DND-41 (cell line): Measurements from ENCODE around the gene RAB4B.

Experiments used
- EZH2 ChIP-seq: IDR thresholded peaks from 3 replicates; pipeline ENCODE4 v1.6.1; 2012; ENCODE audit warnings: borderline replicate concordance, low read depth, mild to moderate bottlenecking, moderate library complexity, low read length, inconsistent platforms; ENCODE audit not compliant: severe bottlenecking
- TF ChIP-seq, protein P1 (sequence below): IDR thresholded peaks from 2 replicates; pipeline ENCODE4 v1.5.1; 2012; ENCODE audit warnings: borderline replicate concordance, low read length, moderate library complexity, mild to moderate bottlenecking; ENCODE audit not compliant: poor library complexity, severe bottlenecking; ENCODE audit errors: extremely low read depth

- TF ChIP-seq, protein P1, sequence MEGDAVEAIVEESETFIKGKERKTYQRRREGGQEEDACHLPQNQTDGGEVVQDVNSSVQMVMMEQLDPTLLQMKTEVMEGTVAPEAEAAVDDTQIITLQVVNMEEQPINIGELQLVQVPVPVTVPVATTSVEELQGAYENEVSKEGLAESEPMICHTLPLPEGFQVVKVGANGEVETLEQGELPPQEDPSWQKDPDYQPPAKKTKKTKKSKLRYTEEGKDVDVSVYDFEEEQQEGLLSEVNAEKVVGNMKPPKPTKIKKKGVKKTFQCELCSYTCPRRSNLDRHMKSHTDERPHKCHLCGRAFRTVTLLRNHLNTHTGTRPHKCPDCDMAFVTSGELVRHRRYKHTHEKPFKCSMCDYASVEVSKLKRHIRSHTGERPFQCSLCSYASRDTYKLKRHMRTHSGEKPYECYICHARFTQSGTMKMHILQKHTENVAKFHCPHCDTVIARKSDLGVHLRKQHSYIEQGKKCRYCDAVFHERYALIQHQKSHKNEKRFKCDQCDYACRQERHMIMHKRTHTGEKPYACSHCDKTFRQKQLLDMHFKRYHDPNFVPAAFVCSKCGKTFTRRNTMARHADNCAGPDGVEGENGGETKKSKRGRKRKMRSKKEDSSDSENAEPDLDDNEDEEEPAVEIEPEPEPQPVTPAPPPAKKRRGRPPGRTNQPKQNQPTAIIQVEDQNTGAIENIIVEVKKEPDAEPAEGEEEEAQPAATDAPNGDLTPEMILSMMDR = no peak
- TF ChIP-seq EZH2 = no peak
Observed at GRCh38 chr19:40801426-40802299, 23.6 kb downstream of the RAB4B start.
